ENCODE results near the gene MVP. TPM values are rescaled to one million over a fixed set of nuclear protein-coding genes. Genes with fewer than 3 reads are reported as not detected.

MVP gene
- polyA plus RNA-seq, 1 donor: 128 TPM

- Histone ChIP-seq H3K36me3 (ENCODE audit: control insufficient read depth, insufficient read depth, low read length) (no peaks in the 10 kb centered on the region), H3K27me3 (ENCODE audit: control insufficient read depth, insufficient read depth, low read length) (no peaks in the 10 kb centered on the region), H3K9me3 (ENCODE audit: control insufficient read depth, low read depth, low read length) (no peaks in the 10 kb centered on the region), H3K4me3 (ENCODE audit: low read length) (no peak overlapping the region), H3K27ac (ENCODE audit: low read length) (no peak overlapping the region), H3K4me1 (ENCODE audit: control insufficient read depth, insufficient read depth, low read length) (peaks cover 39% of the 10 kb centered on the region)
- no peak for DNase-seq
- 83% methylated on average over 1 of the region's 4 CpGs for WGBS (ENCODE audit: insufficient coverage, low lambda C conversion rate)
These were observed 74.1 kb downstream of the MVP start for GRCh38 chr16:29894352-29894751.

GRCh38 chr16:29896841-29897240 lies 76.6 kb downstream of the MVP start:
- H3K27me3 ChIP-seq (ENCODE audit: control insufficient read depth, insufficient read depth, low read length): no peaks in the 10 kb centered on the region
- peaks cover 50% of the 10 kb centered on the region for H3K4me1 ChIP-seq (ENCODE audit: control insufficient read depth, insufficient read depth, low read length)
- H3K36me3 ChIP-seq (ENCODE audit: control insufficient read depth, insufficient read depth, low read length): no peaks in the 10 kb centered on the region
- H3K4me3 ChIP-seq (ENCODE audit: low read length): no peak overlapping the region
- WGBS (ENCODE audit: insufficient coverage, low lambda C conversion rate): no CpG with 5 or more reads among the region's 15 CpGs
- H3K27ac ChIP-seq (ENCODE audit: low read length): no peak overlapping the region
- no peak for DNase-seq
- no peaks in the 10 kb centered on the region for H3K9me3 ChIP-seq (ENCODE audit: control insufficient read depth, low read depth, low read length)

- no peaks in the 10 kb centered on the region for H3K9me3 ChIP-seq (ENCODE audit: control insufficient read depth, low read depth, low read length)
These were observed 77.1 kb downstream of the MVP start for GRCh38 chr16:29897333-29897732.

More at GRCh38 chr16:29897333-29897732, 77.1 kb downstream of the MVP start:
- Histone ChIP-seq H3K27me3 (ENCODE audit: control insufficient read depth, insufficient read depth, low read length) (no peaks in the 10 kb centered on the region), H3K27ac (ENCODE audit: low read length) (no peak overlapping the region), H3K36me3 (ENCODE audit: control insufficient read depth, insufficient read depth, low read length) (no peaks in the 10 kb centered on the region), H3K4me3 (ENCODE audit: low read length) (no peak overlapping the region), H3K4me1 (ENCODE audit: control insufficient read depth, insufficient read depth, low read length) (peaks cover 49% of the 10 kb centered on the region)
- WGBS (ENCODE audit: insufficient coverage, low lambda C conversion rate): 61% methylated on average over 3 of the region's 4 CpGs
- DNase-seq: no peak

Other genes with a start within 250 kb of the MVP start
- gene SPN, start 157.2 kb upstream of the MVP start, polyA plus RNA-seq: 6.8 TPM
- 220 TPM for gene QPRT, start 141.3 kb upstream of the MVP start, polyA plus RNA-seq
- 1.5 TPM for gene C16orf54, start 74.5 kb upstream of the MVP start, polyA plus RNA-seq
- 2.2 TPM for gene ZG16, start 42.2 kb upstream of the MVP start, polyA plus RNA-seq
- gene KIF22, start 29.7 kb upstream of the MVP start, polyA plus RNA-seq: 40.9 TPM
- gene MAZ, start 13.9 kb upstream of the MVP start, polyA plus RNA-seq: 236 TPM
- 12.8 TPM for gene PRRT2, start 8.3 kb upstream of the MVP start, polyA plus RNA-seq
- gene PAGR1, start 4.3 kb upstream of the MVP start, polyA plus RNA-seq: 36.4 TPM
- 68.7 TPM for gene CDIPT, start 42.8 kb downstream of the MVP start, polyA plus RNA-seq
- gene SEZ6L2, start 79.1 kb downstream of the MVP start, polyA plus RNA-seq: 52.3 TPM
- gene ASPHD1, start 80.0 kb downstream of the MVP start, polyA plus RNA-seq: 15.0 TPM
- gene KCTD13, start 105.8 kb downstream of the MVP start, polyA plus RNA-seq: 30.4 TPM
- 160 TPM for gene TMEM219, start 141.6 kb downstream of the MVP start, polyA plus RNA-seq
- gene TAOK2, start 153.4 kb downstream of the MVP start, polyA plus RNA-seq: 46.6 TPM
- 12.0 TPM for gene HIRIP3, start 175.2 kb downstream of the MVP start, polyA plus RNA-seq
- gene INO80E, start 175.8 kb downstream of the MVP start, polyA plus RNA-seq: 60.5 TPM
- gene DOC2A, start 190.6 kb downstream of the MVP start, polyA plus RNA-seq: 4.2 TPM
- gene C16orf92, start 202.7 kb downstream of the MVP start, polyA plus RNA-seq: not detected
- 3.2 TPM for gene TLCD3B, start 210.8 kb downstream of the MVP start, polyA plus RNA-seq
- 421 TPM for gene ALDOA, start 245.3 kb downstream of the MVP start, polyA plus RNA-seq